Liver (tissue), 3 donors: ENCODE data around the gene TTLL12.

ENCODE experiments used
- EGR1 ChIP-seq, 2 donors: IDR thresholded peaks; 2 replicates each; pipeline ENCODE4 v1.6.1; 2016 to 2018; ENCODE audit warnings: antibody characterized with exemption in 2 of 2, low read depth in 2 of 2
- FOXA1 ChIP-seq: IDR thresholded peaks from 2 replicates; pipeline ENCODE4 v1.6.1; 2016; ENCODE audit warnings: antibody characterized with exemption
- GABPA ChIP-seq, 2 donors: IDR thresholded peaks in 1 of 2; conservative IDR thresholded peaks in 1 of 2; 2 replicates each; pipeline ENCODE4 v1.6.1; 2016; ENCODE audit warnings: antibody characterized with exemption in 2 of 2, mild to moderate bottlenecking in 1 of 2, moderate library complexity in 1 of 2
- JUND ChIP-seq, 2 donors: IDR thresholded peaks; 2 replicates each; pipeline ENCODE4 v1.6.1; 2016; ENCODE audit warnings: antibody characterized with exemption in 2 of 2
- RAD21 ChIP-seq, 2 donors: IDR thresholded peaks; 2 replicates each; pipeline ENCODE4 v1.6.1; 2016; ENCODE audit warnings: antibody characterized with exemption in 2 of 2, mild to moderate bottlenecking in 2 of 2
- SP1 ChIP-seq: IDR thresholded peaks from 2 replicates; pipeline ENCODE4 v1.6.1; 2018; ENCODE audit warnings: antibody characterized with exemption, mild to moderate bottlenecking
- TAF1 ChIP-seq: conservative IDR thresholded peaks from 2 replicates; pipeline ENCODE4 v1.6.1; 2016; ENCODE audit warnings: antibody characterized with exemption, mild to moderate bottlenecking
- YY1 ChIP-seq: IDR thresholded peaks from 2 replicates; pipeline ENCODE4 v1.6.1; 2016; ENCODE audit warnings: antibody characterized with exemption, mild to moderate bottlenecking
- TF ChIP-seq, protein P1 (sequence below): fragments of 150-350 bp; IDR thresholded peaks from 2 replicates; pipeline ENCODE4 v1.5.1; 2017; ENCODE audit warnings: improper control_type of control experiment, low read depth, low read length; ENCODE audit not compliant: missing input control
- TF ChIP-seq, protein P2 (sequence below): IDR thresholded peaks from 2 replicates; pipeline ENCODE4 v1.6.1; 2016; ENCODE audit warnings: antibody characterized with exemption, mild to moderate bottlenecking
- TF ChIP-seq, protein P3 (sequence below): IDR thresholded peaks from 2 replicates; pipeline ENCODE4 v1.6.1; 2016; ENCODE audit warnings: antibody characterized with exemption
- TF ChIP-seq, protein P4 (sequence below): IDR thresholded peaks from 2 replicates; pipeline ENCODE4 v1.6.1; 2016; ENCODE audit warnings: antibody characterized with exemption
- TF ChIP-seq, protein P5 (sequence below): IDR thresholded peaks from 2 replicates; pipeline ENCODE4 v1.6.1; 2016; ENCODE audit warnings: antibody characterized with exemption
- donor health status: healthy.
- donor health status: healthy.

DNA sequence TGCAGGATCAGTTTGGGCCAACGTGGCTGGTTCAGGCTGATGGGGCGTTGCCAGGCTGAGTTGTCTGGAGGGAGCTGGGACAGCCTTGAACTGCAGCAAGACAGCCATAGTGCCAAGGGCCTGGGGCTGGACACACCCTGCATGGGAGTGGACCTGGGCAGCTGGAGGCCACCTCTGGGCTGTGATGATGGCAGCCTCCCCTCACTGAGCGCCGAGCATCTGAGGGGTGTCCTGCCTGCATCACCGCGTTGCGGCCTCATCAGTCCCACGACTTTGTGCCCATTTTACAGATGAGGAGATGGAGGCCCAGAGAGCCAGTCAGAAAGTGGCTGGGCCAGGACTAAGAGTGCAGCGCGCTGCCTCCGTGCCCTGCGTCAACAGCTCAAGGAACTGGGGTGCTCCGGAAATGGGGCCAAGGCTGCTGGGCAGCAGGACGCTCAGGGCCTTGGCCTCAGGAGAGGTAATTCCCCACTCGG is 36.2 kb downstream of the TTLL12 start:
- TF ChIP-seq, protein P1, sequence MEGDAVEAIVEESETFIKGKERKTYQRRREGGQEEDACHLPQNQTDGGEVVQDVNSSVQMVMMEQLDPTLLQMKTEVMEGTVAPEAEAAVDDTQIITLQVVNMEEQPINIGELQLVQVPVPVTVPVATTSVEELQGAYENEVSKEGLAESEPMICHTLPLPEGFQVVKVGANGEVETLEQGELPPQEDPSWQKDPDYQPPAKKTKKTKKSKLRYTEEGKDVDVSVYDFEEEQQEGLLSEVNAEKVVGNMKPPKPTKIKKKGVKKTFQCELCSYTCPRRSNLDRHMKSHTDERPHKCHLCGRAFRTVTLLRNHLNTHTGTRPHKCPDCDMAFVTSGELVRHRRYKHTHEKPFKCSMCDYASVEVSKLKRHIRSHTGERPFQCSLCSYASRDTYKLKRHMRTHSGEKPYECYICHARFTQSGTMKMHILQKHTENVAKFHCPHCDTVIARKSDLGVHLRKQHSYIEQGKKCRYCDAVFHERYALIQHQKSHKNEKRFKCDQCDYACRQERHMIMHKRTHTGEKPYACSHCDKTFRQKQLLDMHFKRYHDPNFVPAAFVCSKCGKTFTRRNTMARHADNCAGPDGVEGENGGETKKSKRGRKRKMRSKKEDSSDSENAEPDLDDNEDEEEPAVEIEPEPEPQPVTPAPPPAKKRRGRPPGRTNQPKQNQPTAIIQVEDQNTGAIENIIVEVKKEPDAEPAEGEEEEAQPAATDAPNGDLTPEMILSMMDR = no peak
- TF ChIP-seq TAF1 (no peak), SP1 (no peak), EGR1 (IDR thresholded peaks at IDR 0.05; ENCODE audit: low read depth in 2 of 2) (no peak), FOXA1 (no peak), RAD21 (IDR thresholded peaks at IDR 0.05) (no peak), YY1 (no peak), GABPA (IDR thresholded peaks at IDR 0.05 in 1 of 2, conservative IDR thresholded peaks at IDR 0.05 in 1 of 2) (no peak), JUND (IDR thresholded peaks at IDR 0.05) (no peak)
- TF ChIP-seq, protein P2, sequence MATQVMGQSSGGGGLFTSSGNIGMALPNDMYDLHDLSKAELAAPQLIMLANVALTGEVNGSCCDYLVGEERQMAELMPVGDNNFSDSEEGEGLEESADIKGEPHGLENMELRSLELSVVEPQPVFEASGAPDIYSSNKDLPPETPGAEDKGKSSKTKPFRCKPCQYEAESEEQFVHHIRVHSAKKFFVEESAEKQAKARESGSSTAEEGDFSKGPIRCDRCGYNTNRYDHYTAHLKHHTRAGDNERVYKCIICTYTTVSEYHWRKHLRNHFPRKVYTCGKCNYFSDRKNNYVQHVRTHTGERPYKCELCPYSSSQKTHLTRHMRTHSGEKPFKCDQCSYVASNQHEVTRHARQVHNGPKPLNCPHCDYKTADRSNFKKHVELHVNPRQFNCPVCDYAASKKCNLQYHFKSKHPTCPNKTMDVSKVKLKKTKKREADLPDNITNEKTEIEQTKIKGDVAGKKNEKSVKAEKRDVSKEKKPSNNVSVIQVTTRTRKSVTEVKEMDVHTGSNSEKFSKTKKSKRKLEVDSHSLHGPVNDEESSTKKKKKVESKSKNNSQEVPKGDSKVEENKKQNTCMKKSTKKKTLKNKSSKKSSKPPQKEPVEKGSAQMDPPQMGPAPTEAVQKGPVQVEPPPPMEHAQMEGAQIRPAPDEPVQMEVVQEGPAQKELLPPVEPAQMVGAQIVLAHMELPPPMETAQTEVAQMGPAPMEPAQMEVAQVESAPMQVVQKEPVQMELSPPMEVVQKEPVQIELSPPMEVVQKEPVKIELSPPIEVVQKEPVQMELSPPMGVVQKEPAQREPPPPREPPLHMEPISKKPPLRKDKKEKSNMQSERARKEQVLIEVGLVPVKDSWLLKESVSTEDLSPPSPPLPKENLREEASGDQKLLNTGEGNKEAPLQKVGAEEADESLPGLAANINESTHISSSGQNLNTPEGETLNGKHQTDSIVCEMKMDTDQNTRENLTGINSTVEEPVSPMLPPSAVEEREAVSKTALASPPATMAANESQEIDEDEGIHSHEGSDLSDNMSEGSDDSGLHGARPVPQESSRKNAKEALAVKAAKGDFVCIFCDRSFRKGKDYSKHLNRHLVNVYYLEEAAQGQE = no peak
- TF ChIP-seq, protein P3, sequence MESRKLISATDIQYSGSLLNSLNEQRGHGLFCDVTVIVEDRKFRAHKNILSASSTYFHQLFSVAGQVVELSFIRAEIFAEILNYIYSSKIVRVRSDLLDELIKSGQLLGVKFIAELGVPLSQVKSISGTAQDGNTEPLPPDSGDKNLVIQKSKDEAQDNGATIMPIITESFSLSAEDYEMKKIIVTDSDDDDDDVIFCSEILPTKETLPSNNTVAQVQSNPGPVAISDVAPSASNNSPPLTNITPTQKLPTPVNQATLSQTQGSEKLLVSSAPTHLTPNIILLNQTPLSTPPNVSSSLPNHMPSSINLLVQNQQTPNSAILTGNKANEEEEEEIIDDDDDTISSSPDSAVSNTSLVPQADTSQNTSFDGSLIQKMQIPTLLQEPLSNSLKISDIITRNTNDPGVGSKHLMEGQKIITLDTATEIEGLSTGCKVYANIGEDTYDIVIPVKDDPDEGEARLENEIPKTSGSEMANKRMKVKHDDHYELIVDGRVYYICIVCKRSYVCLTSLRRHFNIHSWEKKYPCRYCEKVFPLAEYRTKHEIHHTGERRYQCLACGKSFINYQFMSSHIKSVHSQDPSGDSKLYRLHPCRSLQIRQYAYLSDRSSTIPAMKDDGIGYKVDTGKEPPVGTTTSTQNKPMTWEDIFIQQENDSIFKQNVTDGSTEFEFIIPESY = no peak
- TF ChIP-seq, protein P4, sequence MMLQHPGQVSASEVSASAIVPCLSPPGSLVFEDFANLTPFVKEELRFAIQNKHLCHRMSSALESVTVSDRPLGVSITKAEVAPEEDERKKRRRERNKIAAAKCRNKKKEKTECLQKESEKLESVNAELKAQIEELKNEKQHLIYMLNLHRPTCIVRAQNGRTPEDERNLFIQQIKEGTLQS = no peak
- TF ChIP-seq, protein P5, sequence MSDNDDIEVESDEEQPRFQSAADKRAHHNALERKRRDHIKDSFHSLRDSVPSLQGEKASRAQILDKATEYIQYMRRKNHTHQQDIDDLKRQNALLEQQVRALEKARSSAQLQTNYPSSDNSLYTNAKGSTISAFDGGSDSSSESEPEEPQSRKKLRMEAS = no peak
